Right lung (tissue), 5 donors: ENCODE data around the gene PANK4. TPM values are rescaled to one million over a fixed set of nuclear protein-coding genes. Genes with fewer than 3 reads are reported as not detected.

ENCODE experiments used
- DNase-seq, 2 donors: peaks; one replicate each; pipeline ENCODE4 v3.0.0-alpha.2; 2013
- polyA plus RNA-seq, 5 donors: library from polyadenylated mRNA; unstranded; fragments of 120-200 nt; gene quantifications; one replicate each; pipeline versions ENCODE4 v1.2.1 to v1.2.3, GENCODE V29; 2013; ENCODE audit warnings: inconsistent platforms in 1 of 5, low replicate concordance in 1 of 5; ENCODE audit not compliant: insufficient read length in 5 of 5, insufficient read depth in 1 of 5

The PANK4 gene
- polyA plus RNA-seq, 5 donors, result 20.2 to 29.0 (median 26.4) TPM

DNA sequence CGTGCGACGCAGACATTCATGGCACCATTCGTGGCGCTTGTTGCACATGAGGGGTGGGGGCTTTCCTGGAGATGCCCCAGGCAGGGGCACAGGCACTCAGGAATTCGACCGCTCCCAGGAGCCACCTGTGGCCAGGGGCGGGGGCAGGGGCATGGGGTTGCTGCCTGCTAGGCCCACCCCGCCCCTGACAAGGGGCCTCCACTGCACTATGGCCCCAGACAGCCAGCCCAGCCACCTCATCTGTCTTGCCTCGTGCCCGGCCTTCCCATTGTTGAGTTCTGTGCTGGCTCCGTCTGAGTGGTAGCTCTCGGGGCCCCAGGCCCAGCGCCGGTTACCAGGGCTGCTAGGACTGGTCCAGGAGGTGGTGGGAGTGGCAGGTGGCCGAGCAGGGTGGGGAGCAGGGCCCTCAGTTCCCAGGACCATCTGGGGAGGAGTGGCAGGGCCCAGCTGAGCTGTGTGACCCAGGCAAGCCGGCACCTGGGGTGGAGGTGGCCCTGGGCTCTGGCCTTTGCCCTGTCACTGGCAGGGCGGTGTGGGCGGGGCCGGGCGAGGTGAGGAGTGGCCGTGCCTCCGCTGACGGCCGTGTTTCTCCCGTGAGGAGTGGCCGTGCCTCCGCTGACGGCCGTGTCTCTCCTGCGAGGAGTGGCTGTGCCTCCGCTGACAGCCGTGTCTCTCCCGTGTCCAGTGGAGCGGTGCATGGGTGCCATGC is 48.5 kb downstream of the PANK4 start:
- DNase-seq, result no peak

DNA sequence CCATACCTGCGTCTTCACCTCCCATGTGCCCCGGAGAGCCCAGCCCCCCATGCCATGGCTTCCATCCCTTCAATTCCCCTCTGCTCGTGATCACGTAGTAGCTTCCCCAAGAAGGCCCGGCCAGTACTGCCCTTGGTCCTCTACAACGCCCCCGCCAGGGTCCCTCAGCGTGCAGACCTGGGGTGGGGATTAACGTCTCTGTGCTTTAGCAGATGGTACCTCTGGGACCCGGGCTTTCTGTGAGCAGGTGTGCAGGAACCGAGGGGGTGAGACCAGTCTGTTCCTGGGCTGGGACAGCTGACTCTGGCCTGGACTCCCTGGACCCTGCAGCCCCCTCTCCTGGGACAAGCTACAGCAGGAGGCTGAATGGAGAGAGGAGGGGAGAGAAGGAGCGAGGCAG is 49.1 kb downstream of the PANK4 start:
- DNase-seq, result no peak

DNA sequence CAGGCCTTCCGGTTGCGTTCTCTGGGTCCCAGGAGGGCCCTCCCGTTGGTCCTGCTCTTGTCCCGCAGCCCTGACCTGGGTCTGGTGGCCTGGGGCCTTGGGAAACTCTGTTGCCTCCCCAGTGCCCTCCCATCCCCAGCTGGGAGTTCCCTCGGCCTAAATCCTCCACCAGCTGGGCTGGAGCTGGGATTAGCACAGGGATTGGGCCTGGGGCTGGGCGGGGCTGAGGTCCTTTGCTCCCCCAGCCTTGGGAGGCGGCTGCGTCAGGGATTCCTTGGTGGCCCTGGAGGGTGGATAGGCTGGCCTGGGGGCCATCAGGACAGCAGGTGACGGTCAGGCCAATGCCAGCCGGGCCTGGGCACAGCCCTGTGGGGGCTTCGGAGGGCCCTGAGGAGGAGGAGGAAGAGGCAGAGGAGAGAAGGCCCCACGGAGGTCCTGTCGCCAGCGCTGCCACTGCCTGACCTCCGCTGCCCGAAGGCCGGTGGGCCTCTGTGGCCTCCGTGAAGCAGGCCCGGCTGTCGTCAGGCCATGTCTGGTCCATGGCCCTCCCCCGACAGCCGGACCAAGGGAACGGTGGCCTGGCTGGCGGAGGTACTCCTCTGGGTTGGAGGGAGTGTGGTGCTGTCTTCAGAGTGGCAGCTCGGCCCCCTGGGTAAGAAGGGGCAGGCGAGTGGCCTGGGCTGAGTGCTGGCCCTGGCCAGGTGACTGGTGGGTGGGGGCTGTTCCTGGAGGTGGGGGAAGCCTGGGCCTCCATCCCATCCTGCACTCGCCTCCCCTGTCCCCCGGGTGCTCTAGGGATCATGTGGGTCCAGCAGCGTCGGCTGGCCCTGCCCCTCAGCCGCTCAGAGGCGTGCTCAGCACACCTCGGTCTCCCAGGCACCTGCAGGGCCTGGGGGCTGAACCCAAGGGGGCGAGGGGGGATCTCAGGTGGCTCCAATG is 50.1 kb downstream of the PANK4 start, which contains the start of gene PLCH2:
Gene PLCH2 (plus strand): TSS at position 229 of the 939 bp plus-strand sequence. CDS start 300 bp downstream, at position 529.
- no peak for DNase-seq

DNA sequence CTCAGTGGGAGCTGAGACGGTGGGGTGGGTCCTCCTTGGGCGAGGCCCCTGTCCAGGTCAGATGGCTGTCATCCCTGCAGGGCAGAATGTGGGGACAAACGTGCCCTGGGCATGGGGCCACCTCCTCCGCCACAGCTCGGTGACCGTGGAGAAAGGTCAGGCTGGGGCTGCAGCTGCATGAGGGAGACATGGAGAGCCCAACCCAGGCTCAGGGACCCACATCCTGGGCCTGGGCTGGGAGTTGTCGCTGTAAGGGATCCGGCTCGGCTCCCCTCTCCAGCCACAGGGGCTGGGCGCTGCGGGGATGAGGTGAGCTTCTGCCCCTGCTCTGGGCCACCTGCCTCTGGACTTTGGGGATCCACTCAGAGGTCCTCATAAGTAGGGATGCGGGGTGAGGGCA is 50.8 kb downstream of the PANK4 start:
- DNase-seq, result no peak

DNA sequence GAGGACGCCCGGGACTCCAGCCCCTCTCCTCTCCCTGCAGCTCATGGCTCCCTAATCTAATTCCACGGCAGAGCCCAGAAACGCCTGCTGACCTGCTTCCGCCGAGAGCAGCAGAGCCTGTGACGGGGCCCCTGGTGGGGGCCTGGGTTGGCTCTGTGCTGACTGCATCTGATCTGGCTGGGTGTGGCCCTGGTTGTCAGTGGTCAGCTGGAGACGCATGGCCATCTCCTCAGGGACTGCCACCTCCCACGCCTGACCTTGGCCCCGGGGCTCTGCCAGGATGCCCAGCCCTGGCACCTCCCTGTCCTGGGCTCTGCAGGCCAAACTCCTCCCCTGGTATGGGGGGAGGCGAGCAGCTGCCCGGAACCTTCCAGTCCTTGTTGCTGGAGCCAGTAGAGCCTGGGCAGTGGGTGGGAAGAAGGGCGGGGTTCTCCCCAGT is 51.4 kb downstream of the PANK4 start:
- DNase-seq, result no peak

DNA sequence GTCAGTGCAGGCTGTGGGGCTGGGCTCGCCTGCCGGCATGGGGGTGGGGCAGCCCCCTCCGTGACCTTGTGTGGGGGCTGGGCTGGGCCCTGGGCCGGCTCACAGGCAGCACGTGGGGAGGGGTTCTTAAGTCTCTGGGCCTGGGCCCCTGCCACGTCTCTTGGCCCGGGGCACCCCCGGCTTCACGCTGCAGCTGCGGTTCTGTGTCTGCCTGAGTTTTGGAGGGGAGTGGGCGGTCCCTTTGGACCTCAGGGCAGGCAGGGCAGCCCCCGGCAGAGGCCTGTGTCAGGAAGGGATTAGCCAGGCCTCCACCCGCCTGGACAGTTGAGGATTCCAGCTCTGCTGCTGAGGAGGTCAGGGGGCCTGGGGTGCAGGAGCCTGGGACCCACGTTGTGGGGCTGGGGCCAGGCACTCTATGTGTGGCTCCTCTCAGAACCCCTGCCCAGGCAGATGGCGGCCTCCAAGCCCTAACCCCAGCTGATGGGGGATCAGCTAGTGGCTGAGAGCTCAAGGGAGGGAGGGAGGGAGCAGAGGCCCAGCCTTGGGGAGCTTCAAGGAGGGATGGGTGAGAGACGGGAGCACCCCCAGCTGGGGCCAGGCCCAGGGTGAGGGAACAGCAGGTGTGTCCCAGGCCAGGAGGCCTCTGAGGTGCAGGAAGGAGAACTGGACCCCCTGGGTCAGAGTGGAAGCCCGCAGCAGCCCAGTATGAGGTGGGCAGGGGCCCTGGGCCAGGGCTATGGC is 52.1 kb downstream of the PANK4 start:
- no peak for DNase-seq

DNA sequence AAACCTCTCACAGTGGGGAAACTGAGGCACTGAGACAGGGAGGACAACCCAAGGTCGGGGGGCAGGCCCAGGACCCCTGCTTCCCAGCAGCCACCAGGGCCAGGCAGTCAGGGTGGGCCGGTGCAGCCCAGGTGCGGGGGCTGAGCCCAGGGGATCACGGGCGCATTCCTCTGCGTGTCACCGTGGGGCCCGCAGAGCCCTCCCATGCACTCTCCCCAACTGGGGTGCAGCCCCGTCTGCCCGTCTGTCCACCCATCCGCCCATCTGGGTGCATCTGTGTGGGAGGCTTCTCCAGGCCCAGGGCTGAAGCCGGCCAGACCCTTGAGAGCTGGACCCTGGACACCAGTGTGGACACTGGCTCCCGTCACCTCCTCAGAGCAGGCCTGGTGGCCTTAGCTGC is 53.2 kb downstream of the PANK4 start:
- DNase-seq, result no peak

DNA sequence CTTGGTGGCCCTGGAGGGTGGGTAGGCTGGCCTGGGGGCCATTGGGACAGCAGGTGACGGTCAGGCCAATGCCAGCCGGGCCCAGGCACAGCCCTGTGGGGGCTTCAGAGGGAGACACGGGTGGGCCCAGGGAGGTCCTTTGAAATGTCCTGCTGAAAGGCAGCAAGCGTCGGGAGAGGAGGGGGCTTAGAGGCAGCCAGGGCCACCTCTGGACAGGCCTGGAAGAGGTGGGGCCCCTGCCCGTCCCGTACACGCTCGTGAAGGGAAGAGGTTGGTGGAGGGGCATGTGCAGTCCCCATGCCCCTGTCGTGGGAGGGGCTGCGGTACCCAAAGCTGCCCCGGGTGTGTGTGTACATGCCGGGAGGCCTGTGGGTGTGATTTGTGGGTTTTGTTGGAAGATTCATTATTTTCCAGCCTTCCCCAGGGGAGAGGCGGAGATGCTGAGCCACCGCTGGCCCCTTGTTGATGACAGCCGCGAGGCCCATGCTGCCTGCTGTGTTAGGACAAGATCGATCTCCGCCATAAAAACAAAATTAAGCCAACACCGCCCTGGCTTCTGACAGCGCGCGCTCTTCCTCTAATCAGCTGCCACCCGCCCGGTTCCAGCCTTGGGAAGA is 53.7 kb downstream of the PANK4 start:
- no peak for DNase-seq

DNA sequence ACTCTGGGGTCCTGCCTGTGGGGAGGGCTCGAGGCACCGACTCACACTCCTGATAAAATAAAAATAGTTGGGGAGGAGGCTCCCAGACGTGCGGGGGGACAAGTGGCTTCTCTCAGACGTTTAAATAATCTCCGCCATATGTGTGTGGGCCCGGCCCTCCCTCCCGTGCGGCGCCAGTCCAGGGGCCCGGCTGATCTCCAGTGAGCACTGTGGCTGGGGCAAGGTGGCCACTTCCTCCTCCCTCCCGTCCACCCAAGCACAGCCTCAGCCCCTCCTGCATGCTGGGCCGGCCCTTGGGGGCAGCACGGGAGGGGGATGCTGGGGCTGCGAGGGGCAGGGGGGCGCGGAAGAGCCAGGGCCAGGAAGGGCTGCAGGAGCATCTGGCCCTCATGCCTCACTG is 54.3 kb downstream of the PANK4 start:
- no peak for DNase-seq

DNA sequence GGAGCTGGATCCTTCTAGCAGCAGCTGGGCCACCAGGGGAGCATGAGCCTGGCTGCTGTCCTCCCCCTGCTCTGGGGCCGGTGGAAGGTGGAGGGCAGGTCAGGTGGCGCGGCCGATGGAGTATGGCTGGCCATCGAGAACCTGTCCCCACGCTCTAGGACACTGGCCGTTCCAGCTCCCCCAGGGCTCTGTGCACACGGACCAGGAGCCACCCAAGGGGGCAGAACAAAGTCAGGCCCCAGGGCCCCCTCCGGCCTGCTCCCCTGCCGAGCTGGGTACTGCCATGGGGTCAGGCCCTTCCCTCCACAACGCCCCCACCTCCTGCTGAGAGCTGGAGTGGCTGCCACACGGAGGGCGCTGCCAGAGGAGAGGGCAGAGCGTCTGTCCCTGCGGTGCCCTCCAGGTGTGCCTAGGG is 54.8 kb downstream of the PANK4 start:
- no peak for DNase-seq

DNA sequence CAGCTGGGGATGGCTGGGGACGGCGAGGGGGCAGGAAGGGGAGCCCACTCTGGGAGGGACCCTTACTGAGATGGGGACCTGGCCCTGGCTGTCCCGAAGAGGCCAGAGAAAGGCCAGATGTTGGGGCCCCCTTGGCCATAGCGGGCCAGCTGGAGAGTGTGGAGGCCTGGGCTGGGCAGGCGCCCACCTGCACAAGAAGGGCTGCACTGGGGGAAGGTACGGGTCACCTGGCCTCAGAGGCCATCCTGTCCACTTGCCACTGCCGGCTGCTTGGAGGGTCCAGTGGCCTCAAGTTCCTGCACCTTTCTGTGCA is 55.3 kb downstream of the PANK4 start:
- no peak for DNase-seq

DNA sequence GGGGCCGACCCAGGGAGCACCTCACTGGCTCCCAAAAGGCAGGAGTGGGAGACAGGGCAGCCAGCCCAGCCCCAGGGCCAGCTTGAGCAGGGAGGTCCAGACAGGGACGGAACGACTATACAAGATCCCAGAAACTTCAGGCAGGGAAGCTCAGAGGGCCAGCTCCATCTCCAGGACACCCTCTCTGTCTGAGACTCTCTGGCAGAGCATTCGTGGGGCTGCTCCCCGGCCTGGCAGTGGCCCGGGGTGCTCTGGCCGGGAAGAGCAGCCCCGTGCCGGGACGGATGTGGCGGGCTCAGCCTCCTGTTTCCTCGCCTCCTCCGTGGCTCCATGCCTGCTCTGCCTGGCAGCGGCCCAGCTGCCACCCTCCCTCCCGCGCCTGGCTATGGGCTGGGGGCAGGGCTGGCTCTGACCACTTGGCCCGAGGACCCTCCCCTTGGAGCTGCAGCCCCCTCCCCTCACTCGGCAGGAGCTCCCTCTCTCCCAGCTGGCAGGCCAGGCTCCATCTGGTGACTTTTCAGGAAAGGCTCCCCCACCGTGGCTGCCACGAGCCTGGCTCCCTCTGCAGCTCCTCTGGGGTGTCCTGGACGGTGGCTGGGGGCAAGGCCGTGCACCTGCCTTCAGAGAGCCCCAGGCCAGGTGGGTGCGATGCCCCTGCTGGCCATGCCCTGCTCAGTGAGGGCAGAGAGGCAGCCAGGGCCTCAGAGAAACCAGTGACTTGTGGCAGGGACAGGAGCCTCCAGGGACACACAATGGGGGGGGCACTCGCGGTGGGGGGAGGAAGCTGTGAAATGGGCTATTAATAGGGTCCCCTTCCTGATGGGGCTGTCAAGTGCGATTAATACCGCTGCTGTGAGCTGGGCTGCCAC is 55.9 kb downstream of the PANK4 start:
- DNase-seq, result no peak

DNA sequence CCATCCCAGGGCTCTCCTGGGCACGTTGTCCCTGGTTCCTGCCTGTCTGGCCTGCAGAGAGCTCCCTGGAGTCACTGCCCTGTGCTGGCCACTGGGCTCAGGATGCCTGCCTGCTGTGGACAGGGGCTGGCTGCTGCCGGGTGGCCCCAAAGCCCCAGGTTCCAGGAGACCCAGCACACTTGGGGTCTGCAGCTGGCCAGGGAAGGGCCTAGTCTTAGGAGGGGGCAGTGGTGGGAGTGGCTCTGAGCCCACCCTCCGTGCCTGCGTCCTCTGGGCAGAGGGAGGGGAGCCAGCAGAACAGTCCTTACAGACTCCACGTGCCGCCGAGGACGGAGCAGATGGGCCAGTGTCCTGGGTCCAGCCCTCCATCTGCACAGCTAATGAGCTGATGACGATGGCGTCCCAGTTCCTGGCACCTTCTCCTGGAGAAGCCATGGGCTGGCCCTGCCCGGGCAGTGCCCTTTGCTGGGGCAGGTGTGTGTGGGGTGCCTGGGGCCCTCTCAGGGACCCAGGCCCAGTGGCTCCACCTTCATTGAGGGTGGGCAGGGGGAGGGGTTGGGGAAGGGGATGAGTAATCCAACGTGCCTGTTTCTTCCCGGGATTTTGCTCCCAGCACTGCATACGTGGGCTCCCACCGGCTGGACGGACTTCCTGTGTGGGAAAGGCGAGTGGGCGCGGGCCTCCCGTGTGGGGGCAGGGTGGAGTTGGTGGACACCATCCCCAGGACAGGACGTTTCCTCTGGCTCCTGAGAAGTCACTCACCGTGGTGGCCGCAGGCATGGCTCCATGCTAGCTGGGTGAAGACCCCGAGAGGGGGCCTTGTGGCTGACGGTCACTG is 57.1 kb downstream of the PANK4 start:
- no peak for DNase-seq

DNA sequence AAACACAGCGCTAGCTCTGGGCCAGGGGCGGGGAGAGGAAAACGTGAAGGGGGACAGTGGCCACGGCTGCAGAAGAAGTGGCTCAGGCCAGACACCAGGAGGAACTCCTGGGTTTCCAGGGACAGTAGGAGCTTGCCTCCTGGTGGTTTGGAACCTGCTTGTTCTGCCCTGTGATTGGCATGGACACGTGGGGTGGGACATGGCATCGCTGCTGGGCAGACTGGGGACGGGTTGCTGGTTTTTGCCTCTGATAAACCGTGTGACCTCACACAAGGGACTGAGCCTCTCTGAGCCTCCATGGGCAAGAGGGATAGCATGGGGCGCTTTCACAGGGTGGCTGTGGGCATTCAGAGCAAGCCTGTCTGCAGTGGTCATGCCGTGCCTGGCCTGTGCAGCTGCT is 57.9 kb downstream of the PANK4 start:
- no peak for DNase-seq

DNA sequence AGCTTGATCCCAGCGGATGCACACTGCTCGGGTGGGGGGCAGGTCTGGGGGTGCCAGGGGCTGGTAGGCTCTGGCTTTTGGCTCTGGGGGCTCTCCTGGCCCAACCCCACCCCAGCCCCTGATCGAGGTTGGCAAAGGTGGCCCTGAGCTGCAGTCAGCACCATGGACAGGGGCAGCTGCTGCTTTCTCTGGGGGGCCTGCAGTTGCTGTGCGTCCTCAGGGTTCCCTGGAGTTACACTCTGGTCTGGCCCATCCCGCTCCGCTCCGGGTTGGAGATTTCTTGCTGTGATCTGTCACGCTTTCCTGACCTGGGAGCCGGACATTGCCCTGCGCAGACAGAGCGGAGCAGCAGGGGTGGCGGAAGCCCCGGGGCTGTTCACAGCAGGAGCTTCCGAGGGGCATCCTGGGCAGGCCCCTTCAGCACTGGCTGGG is 58.3 kb downstream of the PANK4 start:
- peak; percentile 34 to 35 for DNase-seq

DNA sequence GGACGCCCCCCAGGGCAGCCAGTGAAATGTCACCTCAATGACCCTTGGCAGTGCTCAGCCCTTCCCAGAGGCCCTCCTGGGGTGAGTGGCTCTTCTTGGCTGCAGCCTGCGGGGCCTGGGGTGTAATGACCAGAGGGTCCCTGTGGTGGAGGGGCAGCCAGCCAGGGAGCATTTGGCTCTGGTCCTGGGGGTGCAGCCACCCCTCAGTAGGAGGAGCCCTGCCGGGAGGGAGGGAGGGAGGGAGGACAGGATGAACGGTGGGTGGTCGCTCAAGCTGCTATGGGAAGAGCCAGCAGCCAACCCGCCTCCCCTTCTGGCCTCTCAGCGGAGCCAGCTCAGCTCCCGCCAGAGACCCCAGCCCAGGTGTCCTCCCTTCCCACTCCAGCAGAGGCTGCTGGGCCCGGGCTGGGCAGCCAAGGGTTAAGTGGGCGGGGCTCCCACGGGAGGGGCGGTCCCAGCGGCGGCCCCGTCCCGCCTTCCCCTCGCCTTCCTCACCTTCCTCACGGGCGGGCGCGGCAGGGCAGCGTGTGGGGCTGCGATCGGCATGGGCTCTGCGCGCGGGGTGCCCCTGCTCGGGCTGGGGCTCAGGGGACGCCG is 59.3 kb downstream of the PANK4 start:
- DNase-seq, result peak; percentile 47 to 56

DNA sequence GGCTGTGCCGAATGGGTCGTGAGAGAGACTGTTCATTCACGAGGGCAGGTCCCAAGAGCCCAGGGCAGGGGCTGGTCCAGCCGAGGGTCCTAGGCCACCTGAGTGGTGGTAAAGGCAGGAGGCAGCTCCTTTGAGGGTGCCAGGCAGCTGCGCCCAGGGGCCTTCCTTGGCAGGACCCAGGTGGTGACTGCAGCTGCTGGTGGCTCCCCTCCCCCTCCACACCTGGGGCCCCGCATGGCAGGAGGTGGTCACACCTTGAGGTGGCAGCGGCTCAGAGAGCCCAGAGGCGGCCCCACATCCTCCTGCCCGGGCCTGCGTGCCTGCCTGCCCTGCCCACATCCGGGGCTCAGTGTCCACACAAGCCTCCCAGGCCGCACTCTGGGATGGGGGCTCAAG is 60.1 kb downstream of the PANK4 start:
- no peak for DNase-seq

DNA sequence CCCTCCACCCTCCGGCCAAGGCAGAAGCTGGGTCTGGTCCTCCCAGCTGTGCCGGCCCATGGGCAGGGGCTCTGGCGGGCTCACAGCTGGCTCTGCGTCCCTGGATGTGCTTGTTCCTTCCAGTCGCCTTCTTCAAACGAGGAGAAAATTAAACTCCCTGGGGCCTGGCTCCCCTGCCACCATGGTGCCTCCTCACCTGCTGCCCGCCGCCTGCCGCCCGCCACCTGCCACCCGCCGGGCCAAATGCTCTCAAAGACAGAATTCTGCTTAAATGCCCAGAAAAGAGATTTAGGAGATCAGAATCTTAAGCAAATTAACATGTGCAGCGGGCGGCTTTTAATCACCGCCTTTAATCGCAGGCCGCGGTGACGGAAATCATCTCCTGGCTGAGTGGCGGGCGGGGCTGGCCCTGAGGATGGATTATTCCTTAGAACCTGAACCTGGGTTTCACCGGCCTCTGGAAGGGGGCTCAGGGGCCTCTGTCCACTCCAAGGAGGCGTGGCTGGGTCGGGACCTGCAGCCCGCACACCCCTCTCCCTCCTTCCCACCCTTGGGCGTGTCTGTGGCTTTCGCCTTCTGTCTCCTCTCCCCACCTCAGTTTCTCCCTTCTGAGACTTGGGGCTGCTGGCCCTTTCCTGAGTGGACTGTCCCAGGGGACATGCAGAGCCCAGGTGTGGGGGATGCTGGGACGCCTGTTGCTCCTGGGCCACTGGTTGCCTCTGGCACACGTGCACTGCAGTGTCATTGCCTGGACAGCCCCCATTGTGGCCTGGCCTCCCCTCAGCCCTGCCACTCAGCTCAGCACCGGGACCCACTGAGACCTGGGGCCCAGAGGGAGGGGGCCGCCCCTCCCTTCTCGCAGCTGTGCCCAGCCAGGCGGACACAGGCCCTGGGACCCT is 60.8 kb downstream of the PANK4 start:
- no peak for DNase-seq
